Measurements from ENCODE around the gene WDFY2.

WDFY2 gene

DNA sequence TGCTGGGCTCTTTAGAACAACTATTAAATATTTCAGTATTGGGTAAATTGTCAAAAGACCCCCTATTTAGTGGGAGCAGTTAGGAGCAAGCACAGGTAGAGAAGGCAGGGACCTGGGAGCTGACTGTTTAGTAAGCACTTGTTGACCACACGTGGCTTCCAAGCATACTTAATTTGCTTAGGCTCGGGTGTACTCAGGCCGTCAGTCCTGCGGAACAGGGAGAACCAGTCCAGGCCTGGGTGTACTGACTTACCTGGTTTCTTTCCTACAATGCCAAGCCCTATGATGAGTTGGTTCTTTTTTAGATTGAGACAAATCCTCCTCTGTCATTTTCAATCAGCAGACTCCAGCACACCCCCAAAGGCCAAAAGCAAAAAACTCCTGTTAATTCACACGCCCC, 90.0 kb downstream of the WDFY2 start:
- H3K4me3 ChIP-seq (replicated peaks in 1 of 2; ENCODE audit: low read depth in 2 of 2, low read length in 2 of 2): no peak overlapping the region
- TF ChIP-seq, protein P1, sequence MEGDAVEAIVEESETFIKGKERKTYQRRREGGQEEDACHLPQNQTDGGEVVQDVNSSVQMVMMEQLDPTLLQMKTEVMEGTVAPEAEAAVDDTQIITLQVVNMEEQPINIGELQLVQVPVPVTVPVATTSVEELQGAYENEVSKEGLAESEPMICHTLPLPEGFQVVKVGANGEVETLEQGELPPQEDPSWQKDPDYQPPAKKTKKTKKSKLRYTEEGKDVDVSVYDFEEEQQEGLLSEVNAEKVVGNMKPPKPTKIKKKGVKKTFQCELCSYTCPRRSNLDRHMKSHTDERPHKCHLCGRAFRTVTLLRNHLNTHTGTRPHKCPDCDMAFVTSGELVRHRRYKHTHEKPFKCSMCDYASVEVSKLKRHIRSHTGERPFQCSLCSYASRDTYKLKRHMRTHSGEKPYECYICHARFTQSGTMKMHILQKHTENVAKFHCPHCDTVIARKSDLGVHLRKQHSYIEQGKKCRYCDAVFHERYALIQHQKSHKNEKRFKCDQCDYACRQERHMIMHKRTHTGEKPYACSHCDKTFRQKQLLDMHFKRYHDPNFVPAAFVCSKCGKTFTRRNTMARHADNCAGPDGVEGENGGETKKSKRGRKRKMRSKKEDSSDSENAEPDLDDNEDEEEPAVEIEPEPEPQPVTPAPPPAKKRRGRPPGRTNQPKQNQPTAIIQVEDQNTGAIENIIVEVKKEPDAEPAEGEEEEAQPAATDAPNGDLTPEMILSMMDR (IDR thresholded peaks at IDR 0.05; ENCODE audit: low read depth, low read length): no peak
- no peak for DNase-seq (ENCODE audit: low read depth in 2 of 2)

- TF ChIP-seq, protein P1 (IDR thresholded peaks at IDR 0.05; ENCODE audit: low read depth, low read length): no peak
- no peak for DNase-seq (ENCODE audit: low read depth in 2 of 2)
- H3K4me3 ChIP-seq (replicated peaks in 1 of 2; ENCODE audit: low read depth in 2 of 2, low read length in 2 of 2): no peak overlapping the region
Measured at GRCh38 chr13:51675385-51675784, 91.1 kb downstream of the WDFY2 start.

DNA sequence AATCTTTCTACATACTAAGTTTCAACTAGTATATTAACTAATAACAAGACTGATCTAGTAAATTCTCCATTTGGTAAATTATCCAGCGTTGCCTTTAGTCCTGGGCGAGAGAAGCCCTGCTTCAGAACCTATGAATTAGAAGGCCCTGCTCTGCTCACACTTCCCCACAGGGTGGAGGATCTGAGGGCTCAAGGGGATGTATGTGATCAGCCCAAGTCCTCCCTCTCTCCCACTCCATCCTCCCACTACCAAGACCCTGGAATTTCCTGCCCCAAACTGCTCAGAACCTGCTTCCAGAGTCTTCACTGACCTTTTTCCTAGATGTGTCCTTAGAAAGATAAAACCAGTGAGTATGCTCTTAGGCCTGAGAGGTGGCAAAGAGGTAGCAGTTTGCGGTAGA, 91.6 kb downstream of the WDFY2 start:
- H3K4me3 ChIP-seq (replicated peaks in 1 of 2; ENCODE audit: low read depth in 2 of 2, low read length in 2 of 2): no peak overlapping the region
- TF ChIP-seq, protein P1 (IDR thresholded peaks at IDR 0.05; ENCODE audit: low read depth, low read length): no peak
- DNase-seq (ENCODE audit: low read depth in 2 of 2): no peak

DNA sequence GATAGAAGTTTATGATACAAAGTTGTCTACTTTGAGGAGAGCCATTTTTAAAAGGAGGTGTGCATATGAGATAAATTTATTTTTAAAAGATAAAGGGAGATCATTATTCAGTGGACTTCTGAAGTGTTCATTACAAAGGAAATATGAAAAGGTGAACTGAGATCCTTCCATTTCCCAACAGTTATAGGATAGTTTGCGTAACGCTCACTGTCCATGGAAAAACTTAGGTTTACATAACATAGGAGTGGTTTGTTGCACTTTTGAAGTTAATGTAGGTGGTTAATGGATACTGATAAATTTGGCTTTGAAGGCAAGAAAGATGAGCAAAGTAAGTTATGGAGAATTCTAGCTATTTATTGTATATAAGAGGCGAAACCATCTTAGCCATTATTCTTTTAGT, 92.5 kb downstream of the WDFY2 start:
- DNase-seq (ENCODE audit: low read depth in 2 of 2): no peak
- TF ChIP-seq, protein P1 (IDR thresholded peaks at IDR 0.05; ENCODE audit: low read depth, low read length): no peak

GRCh38 chr13:51678420-51678819, 94.2 kb downstream of the WDFY2 start:
- TF ChIP-seq, protein P1 (IDR thresholded peaks at IDR 0.05; ENCODE audit: low read depth, low read length): no peak
- H3K4me3 ChIP-seq (replicated peaks in 1 of 2; ENCODE audit: low read depth in 2 of 2, low read length in 2 of 2): no peak overlapping the region
- no peak for DNase-seq (ENCODE audit: low read depth in 2 of 2)

More for the DNA sequence above, 92.5 kb downstream of the WDFY2 start:
- H3K4me3 ChIP-seq (replicated peaks in 1 of 2; ENCODE audit: low read depth in 2 of 2, low read length in 2 of 2): no peak overlapping the region

GRCh38 chr13:51679616-51680015, 95.4 kb downstream of the WDFY2 start:
- no peak for DNase-seq (ENCODE audit: low read depth in 2 of 2)
- H3K4me3 ChIP-seq (replicated peaks in 1 of 2; ENCODE audit: low read depth in 2 of 2, low read length in 2 of 2): no peak overlapping the region
- TF ChIP-seq, protein P1 (IDR thresholded peaks at IDR 0.05; ENCODE audit: low read depth, low read length): no peak

- peak; percentile 54 to 88 for DNase-seq (ENCODE audit: low read depth in 2 of 2)
- no peak overlapping the region for H3K4me3 ChIP-seq (replicated peaks in 1 of 2; ENCODE audit: low read depth in 2 of 2, low read length in 2 of 2)
- TF ChIP-seq, protein P1 (IDR thresholded peaks at IDR 0.05; ENCODE audit: low read depth, low read length): no peak
Measured at GRCh38 chr13:51681037-51681678, 96.9 kb downstream of the WDFY2 start.
